GM21360 (cell line): ENCODE measurements around the gene WDR18.

Source experiments
- ATAC-seq: cut with Tn5 transposase; IDR thresholded peaks from one replicate; pipeline ENCODE4 v1.9.1; 2021; ENCODE audit warnings: mild to moderate bottlenecking, moderate library complexity; ENCODE audit not compliant: unreplicated experiment

Gene WDR18

GRCh38 chr19:991174-991931, 7.2 kb downstream of the WDR18 start:
- ATAC-seq = no peak

- no peak for ATAC-seq
Observed at GRCh38 chr19:991932-992669, 8.0 kb downstream of the WDR18 start.

- ATAC-seq = no peak
Observed at GRCh38 chr19:992670-993055, 8.5 kb downstream of the WDR18 start.

- no peak for ATAC-seq
Observed at GRCh38 chr19:993361-993830, 9.3 kb downstream of the WDR18 start.

GRCh38 chr19:993831-994393, 9.8 kb downstream of the WDR18 start:
- ATAC-seq = no peak

- no peak for ATAC-seq
Observed at GRCh38 chr19:994516-994915, 10.4 kb downstream of the WDR18 start.

GRCh38 chr19:995051-995827, 11.1 kb downstream of the WDR18 start:
- no peak for ATAC-seq

- ATAC-seq = no peak
Observed at GRCh38 chr19:996051-996838, 12.1 kb downstream of the WDR18 start.

GRCh38 chr19:998064-998463, 13.9 kb downstream of the WDR18 start:
- ATAC-seq = no peak

GRCh38 chr19:999379-999719, 15.2 kb downstream of the WDR18 start:
- ATAC-seq = no peak

- no peak for ATAC-seq
Observed at GRCh38 chr19:1000095-1000494, 15.9 kb downstream of the WDR18 start, which contains the start of gene GRIN3B. Gene GRIN3B (plus strand): TSS chr19:1000419. CDS start chr19:1000438, 19 bp downstream.

- ATAC-seq = no peak
Observed at GRCh38 chr19:1000591-1001537, 16.7 kb downstream of the WDR18 start.

GRCh38 chr19:1001538-1002166, 17.5 kb downstream of the WDR18 start:
- ATAC-seq = no peak

- ATAC-seq = no peak
Observed at GRCh38 chr19:1002600-1002999, 18.5 kb downstream of the WDR18 start.

GRCh38 chr19:1003283-1003682, 19.1 kb downstream of the WDR18 start:
- no peak for ATAC-seq

- ATAC-seq = no peak
Observed at GRCh38 chr19:1004204-1004802, 20.2 kb downstream of the WDR18 start.

GRCh38 chr19:1004803-1005664, 20.9 kb downstream of the WDR18 start:
- ATAC-seq = no peak
